GM19099 (cell line): ENCODE results near the gene EDDM13.

Experiments
- POLR2A ChIP-seq: IDR thresholded peaks from 3 replicates; pipeline ENCODE4 v1.6.1; 2011; ENCODE audit warnings: low read depth; ENCODE audit not compliant: insufficient read length; ENCODE audit errors: extremely low read depth

Gene EDDM13

GRCh38 chr19:56314381-56315076 lies 42.0 kb downstream of the EDDM13 start, which contains the start of gene ZSCAN5A:
ZSCAN5A (minus strand) TSS chr19:56314839; CDS start chr19:56225046, 89,793 bp downstream.
- peak; percentile 70 for TF ChIP-seq POLR2A

GRCh38 chr19:56315077-56315828 lies 42.7 kb downstream of the EDDM13 start:
- TF ChIP-seq POLR2A = peak; percentile 41

DNA sequence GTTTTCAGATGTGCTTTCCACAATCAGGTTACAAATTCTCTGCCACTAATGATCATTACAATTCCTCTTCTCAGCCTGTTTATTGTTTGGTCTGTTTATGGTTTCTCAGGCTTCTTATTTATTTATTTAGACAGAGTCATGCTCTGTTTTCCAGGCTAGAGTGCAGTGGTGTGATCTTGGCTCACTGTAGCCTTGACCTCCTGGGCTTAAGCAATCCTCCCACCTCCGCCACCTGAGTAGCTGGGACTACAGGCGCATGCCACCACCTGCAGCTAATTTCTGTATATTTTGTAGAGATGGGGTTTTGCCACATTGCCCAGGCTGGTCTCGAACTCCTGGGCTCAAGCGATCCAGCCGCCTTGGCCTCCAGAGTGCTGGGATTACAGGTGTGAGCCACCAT lies 44.2 kb downstream of the EDDM13 start:
- no peak for TF ChIP-seq POLR2A

DNA sequence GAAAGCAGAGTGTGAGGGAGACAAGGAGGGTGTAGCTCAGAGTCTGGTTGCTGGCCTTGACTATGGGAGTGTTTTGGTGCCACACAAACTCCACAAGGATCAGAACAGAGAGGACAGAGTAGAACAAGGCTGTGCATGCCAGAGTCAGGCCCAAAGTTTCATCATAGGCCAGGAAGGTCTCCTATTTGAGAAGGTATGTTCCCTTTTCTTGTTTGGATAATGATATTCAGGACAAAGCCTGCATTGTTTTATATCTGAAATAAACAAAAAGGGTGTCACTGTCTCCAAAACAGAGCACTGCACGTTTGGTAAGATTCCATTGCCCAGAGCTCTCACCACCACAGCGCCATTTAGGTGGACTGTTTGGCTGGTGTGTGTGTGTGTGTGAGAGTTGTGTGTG lies 45.2 kb downstream of the EDDM13 start:
- TF ChIP-seq POLR2A = no peak

GRCh38 chr19:56319991-56320390 lies 47.4 kb downstream of the EDDM13 start:
- no peak for TF ChIP-seq POLR2A

- no peak for TF ChIP-seq POLR2A
Observed at GRCh38 chr19:56321254-56321988, 48.9 kb downstream of the EDDM13 start.

DNA sequence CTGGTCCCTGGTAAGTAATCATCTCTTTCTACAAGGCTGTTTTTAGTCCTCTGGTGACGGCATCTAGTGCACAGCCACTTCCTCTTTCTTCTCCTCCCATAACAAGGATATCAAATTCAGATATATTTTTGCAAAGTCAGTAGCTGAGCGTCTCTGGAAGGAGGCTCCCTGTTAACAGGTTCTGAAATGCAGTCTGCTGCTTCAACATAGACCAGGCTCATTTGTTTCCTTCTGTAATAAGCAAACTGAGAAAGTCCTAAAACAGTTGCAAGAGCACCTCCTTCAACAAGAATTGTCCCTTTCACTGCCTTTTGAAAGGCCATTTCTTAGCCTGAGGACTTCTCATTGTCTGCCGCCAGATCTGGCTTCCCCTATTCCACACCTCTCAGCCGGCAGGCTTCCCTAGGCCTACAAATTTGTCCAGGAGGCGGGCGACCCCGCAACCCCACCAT lies 49.5 kb downstream of the EDDM13 start:
- no peak for TF ChIP-seq POLR2A

DNA sequence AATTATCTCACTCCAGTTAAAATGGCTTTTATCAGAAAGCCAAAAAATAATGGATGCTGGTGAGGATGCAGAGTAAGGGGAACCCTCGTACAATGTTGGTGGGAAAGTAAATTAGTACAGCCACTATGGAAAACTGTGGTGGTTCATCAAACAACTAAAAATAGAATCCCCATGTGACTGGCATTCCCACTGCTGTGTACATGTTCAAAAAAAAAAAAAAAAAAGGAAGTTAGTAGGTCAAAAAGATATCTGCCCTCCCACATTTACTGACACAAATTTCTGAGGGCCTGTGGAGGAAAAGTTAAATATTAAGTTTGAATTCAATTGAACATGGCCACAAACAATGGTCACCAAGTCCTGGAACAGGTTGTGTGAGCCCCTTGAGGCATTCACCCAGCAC lies 51.9 kb downstream of the EDDM13 start:
- no peak for TF ChIP-seq POLR2A

- no peak for TF ChIP-seq POLR2A
Observed at GRCh38 chr19:56332695-56333094, 60.1 kb downstream of the EDDM13 start.

DNA sequence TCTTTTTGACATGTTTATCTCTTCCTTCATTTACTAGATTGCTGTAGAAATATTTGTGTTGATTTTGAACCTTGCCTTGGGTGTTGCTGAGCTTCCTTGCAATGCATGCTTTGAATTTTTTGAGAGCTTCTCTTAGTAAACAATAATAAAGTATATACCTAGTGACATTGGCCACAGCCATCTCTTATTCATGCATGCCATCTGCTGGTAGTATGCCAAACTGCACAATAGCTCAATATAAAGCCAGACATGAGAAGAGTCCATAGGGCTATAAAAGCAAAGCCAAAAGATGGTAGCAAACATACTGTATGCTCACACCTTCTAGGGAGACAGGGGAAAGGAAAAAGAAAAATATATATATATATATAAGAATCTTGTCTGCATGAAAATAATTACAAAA lies 61.0 kb downstream of the EDDM13 start:
- TF ChIP-seq POLR2A = no peak

DNA sequence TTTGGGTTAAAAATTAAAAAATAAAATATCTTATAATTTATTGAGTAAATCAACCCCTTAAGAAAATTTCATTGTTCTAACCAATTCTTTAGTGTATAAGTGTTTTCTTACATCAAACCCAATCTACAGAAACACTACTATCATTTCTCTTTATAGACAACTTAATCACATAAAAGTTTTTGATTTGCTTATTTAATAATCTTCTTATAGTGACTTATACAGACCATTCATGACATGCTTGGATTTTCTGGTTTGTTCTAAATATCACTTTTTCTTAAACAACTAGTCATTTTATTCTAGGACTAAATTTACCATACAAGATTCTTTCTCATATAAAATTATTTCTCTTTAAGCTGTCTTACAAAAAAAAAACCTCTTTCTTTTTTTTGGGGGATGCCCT lies 69.4 kb downstream of the EDDM13 start:
- TF ChIP-seq POLR2A = no peak

DNA sequence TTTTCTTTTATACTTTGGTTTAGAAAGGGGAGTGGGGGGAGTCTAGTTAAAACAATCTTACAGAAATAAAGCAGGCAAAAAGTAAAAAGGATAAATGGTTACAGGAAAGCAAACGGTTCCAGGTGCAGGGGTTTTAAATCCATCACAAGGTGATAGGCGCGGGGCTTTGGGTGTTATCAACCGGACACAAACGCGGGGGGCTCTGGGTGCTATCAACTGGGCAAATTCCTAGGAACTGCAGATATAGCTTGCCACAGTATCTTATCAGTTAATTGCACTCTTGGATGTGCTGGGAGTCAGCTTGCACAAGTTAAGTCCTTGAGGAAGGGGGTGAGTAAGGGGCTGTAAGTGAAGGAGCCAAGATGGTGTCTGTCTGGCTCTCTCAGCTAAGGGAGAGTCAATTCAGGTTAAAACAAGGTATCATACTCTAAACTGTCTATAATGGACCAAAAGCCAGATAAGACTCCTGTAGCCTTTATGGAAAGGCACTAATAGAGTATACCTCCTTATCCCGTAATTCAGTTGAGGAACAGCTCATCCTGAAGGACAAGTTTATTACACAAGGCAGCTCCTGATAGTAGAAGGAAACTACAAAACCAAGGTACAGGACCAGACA lies 74.7 kb downstream of the EDDM13 start:
- no peak for TF ChIP-seq POLR2A

DNA sequence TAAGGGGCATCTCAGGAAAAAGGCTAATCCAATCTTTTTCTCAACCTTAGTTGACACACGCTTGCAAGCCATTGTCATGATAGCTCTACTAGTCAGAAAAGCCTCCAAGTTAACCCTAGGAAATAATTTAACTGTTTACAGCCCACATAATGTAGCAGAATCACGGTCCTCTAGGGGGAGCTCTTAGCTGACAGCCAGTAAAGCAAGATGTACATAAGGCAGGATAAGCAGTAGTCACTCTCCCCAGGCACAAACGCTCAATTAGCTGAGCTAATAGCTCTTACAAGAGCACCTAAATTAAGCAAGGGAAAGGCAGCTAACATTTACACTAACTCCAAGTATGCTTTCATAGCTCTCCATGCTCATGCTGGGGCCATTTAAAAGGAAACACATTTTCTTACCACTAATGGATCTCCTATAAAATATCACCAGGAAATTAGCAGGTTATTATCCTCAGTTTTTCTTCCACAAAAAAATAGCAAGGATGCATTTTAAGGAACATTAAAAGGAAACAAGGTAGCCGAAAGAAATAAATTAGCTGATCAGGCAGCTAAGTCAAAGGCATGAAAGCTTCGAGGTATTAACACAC lies 75.8 kb downstream of the EDDM13 start:
- TF ChIP-seq POLR2A = no peak

DNA sequence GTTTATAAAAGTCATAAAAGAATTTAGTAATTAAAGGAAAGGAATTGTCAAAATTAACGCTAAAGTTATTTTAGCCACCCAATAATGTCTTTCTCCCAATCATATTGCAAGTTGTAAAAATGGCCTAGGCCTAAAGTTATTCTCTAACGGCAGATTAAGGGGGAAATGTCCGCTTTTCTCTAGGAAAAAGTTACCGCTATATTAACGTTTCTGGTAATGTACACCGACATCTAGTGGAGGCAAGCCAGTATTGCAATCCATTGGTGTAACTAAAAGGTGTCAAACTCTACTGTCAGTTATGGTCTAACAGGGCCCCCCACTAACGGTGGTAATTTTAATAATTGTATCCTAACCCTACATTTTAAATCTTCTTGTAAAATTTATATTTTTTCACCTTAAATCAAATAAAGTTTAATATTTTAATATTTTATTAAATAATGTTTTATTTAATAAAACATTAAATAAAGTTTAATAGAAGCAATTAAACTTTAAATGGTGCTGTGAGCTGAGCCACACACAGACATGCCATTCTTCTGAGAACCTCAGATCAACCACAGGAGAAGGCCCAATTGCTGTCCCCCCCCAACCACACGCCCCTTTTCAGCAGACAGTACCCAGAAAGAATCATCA lies 78.0 kb downstream of the EDDM13 start:
- TF ChIP-seq POLR2A = no peak
